HG03060 (cell line): ENCODE data around the gene VSTM2L.
"Not testable (repeated sequence)": the region's sequence is repeated elsewhere in the genome, so short reads cannot be mapped to it uniquely, and the experiment has no call there.

Source experiments
- ATAC-seq: cut with Tn5 transposase; IDR thresholded peaks from one replicate; pipeline ENCODE4 v1.9.1; 2021; ENCODE audit warnings: low read depth, moderate number of reproducible peaks; ENCODE audit not compliant: unreplicated experiment

The VSTM2L gene

GRCh38 chr20:37955511-37955910 lies 52.6 kb downstream of the VSTM2L start:
- ATAC-seq, result no peak

GRCh38 chr20:37956107-37956585 lies 53.2 kb downstream of the VSTM2L start:
- no peak for ATAC-seq

GRCh38 chr20:37958856-37959520 lies 56.1 kb downstream of the VSTM2L start:
- ATAC-seq, result no peak

DNA sequence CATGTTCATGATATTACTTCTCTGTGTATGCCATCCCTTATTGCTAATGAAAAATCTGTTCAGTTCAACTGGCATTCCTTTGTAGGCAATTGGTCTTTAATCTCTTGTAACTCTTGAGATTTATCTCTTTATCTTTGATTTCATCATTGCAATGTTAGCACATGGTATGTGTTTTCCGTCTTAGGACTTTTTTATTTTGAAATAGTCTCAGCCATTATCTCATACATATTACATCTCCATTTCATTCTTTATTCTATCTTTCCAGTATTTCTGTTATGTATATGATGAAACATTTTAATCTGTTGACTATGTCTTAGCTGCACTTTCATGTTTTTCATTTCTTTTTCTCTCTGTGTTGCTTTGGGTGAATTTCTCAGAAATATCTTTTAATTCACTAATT lies 58.1 kb downstream of the VSTM2L start:
- no peak for ATAC-seq

GRCh38 chr20:37963483-37963882 lies 60.6 kb downstream of the VSTM2L start:
- not testable (repeated sequence) for ATAC-seq

GRCh38 chr20:37968841-37969401 lies 66.0 kb downstream of the VSTM2L start:
- ATAC-seq, result no peak

- ATAC-seq, result no peak
Observed at GRCh38 chr20:37969949-37970855, 67.3 kb downstream of the VSTM2L start.

GRCh38 chr20:37970856-37971245 lies 67.9 kb downstream of the VSTM2L start:
- ATAC-seq, result no peak

- no peak for ATAC-seq
Observed at GRCh38 chr20:37971561-37972127, 68.7 kb downstream of the VSTM2L start.

DNA sequence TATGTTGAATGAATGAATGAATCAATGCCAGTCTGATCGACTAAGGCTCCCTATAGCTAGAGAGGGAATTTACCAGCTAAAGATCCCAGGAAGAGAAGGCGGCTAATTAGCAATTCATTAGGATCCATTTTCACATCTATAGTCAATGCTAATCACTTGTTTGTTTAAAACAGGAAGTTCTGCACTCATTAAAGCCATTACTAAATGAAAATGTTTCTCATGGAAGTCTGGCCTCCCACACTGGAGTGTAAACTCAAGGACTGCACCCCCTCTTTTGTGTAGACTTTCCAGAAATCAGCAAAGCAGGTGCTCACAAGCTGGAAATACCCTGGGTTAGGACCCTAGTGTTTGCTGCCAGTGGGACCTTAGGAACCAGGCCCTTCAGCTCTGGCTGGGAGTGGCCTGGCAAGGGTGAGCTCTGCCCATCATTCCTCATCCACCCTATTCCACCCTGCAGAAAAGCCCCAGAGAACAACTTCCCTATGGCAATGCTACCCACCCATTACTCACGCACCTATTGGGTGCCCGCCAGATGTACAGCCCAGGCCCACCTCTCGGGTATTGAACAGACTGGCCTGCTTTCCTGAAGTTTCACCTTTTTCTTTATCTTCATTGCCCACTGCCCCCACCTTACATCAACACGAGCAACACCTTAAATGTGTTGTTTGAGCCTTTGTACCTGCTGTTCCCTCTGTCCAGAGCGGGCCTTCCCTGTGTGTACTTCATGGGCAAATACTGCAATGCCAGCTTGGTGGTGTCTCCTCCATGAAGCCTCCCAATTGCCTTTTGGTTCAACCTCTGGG lies 69.5 kb downstream of the VSTM2L start:
- ATAC-seq, result no peak

DNA sequence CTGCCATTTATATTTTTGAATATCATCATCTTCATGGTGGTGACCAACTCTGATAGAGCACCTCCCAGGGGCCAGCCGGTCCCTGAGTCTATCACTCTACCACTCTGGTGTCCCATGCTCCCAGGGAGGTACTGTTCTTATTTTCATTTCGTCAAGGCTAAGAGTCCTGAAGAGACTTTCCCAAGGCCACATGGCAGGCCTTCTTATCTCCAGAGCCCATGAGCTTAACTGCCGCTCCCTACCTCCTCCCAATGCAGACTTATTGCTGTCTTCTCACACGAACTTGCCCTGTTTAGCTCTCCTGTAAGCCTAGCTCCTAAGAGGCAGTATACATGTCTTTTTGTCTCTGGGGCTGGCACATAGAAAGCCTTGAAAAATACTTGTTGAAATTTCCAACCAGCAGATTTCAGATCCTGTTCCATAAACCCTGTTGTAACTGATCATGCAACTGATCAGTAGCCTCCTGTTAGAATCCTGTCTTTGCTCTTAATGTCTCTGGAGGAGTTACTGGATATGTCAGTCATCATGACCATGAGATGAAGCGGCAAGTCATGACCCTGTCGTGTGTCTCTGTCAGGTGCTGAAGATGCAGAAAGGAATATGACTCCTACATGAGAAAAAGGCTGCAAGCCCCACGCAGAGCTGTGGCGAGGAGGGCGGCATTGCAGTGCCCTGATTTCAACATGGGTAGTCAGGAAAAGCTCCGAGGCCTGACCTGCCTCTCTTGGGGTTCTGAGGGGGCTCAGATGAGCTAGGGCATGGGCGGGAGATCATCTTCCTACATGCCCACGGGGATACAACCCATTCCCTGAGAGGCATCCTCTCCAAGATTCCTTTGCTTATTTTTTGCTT lies 70.4 kb downstream of the VSTM2L start:
- ATAC-seq, result no peak

- ATAC-seq, result no peak
Observed at GRCh38 chr20:37976887-37977286, 74.0 kb downstream of the VSTM2L start.

DNA sequence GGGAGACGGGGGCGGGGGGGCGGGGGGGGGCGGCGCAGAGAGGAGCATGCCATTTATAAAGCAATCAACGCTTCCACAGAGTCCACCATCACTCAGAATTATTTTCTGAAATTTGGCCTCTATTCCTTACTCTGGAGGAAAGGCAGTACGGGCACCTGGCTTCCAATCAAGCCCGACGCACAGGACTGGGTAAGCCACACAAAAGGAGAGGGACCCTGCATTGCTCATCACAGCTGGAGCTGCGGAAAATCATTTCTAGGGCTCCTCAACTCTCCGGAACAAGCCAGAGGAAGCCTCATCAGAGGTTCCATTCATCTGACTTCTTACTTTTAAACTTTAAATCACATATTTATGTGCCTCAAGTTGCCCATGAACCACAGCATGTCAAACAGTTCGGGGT lies 74.4 kb downstream of the VSTM2L start:
- ATAC-seq, result no peak

DNA sequence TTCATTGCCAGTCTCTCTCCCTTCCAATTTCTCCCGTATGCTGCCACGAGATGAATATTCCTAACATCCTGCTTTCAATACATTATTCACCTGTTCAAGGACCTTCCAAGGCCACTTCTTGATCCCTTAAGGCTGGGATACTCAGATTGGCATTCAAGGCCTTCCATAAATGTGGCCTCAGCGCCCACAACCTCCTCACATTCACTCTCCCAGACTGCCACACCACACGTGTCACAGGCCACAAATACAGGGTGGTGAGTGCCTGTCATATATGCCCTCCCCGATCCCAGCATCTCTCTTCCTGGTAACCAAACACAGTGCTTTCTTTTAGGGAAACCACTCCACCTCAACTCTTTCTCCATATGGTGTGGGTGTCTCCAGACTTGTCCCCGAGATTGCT lies 74.9 kb downstream of the VSTM2L start:
- no peak for ATAC-seq

DNA sequence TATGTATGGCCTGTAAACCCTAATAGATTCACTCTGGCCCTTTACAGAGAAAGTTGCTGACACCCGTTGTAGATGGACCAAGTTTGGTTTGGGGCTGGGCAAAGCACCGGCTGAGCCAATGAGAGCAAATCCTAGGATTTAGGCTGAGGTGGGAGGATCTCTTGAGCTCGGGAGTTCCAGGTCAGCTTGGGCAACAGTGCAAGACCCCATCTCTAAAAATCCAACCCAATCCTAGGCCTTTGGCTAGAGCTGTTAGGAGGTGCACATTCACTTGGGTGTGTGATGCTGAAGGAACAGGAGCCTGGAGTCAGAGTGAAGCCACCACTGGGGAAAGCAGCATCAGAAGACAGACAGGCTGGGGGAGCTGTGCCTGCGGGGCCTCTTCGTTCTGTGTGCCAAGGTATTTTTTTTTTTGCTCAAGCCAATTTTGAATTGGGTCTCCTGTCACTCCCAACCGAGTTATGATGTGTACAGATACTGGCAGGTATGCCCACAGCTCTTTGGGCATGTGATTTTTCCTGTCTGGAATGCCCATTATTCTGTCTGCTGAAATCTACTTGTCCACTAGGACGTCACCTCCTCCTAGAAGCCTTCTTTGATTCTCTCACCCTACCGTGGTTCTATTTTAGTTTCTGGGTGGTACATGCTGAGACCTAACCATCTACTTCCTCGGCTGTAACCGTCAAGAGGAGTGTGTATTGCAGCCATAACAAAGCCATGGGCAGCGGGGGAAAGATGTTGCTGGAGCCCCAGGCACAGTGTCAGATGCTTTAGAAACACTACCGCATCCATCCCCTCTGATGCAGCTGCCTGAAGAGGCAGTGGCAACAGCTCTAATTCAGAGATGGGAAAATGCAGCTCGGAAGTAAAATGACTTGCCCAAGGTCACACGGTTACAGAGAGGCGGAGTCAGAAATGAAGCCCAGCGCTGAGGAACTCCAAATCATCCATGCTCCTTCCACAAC lies 76.4 kb downstream of the VSTM2L start:
- no peak for ATAC-seq

DNA sequence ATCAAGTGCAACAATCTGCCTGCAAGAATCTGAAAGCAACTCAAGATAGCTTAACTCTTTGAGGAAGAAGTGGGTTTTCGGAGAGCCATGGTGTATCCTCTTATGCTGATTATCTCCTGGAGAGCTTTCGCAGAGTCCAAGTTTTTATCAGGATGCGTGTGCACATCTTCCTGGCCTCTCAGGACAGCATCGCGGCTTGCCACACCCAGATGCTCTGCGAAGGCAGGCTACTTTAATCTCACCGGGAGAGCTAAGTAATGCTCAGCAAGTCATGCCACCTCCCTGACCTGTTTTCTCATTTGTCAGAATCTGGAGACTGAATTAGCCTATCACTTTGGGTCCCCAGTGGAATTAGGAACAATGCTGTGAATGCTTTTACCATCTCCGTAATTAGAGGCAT lies 77.5 kb downstream of the VSTM2L start:
- ATAC-seq, result no peak

GRCh38 chr20:37980876-37981275 lies 77.9 kb downstream of the VSTM2L start:
- ATAC-seq, result no peak

DNA sequence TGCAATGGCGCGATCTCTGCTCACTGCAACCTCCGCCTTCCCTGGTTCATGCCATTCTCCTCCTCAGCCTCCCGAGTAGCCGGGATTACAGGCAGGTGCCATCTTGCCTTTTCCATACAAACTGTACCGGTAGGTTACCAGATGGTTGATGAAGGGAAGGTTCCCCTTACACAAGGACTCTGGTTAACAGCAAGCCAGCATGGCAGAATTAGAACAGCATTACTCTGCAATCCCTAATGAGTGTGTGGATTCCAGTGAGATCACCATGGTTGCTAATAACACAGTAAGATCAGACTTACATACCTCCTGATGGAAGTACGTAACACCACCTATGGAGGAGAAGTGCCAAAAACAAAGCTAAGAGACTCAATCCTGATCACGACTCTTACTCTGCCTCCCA lies 78.6 kb downstream of the VSTM2L start:
- ATAC-seq, result no peak
